Endometrial microvascular endothelial cells (primary cell): Measurements from ENCODE around the gene KATNAL2. TPM values are rescaled to one million over a fixed set of nuclear protein-coding genes. Genes with fewer than 3 reads are reported as not detected.

Experiments
- in situ Hi-C: cut with HindIII; loops from 2 replicates; pipeline ENCODE4 v1.10.0; 2017; ENCODE audit warnings: low sequenced_read_pairs, low pct_unique_long_range_greater_than_20kb; ENCODE audit errors: inconsistent ontology term
- total RNA-seq: library from RNA; depleted of rRNA; stranded (reverse); fragments of >200 nt; gene quantifications from one replicate; pipeline ENCODE4 v1.2.3, GENCODE V29; 2015; ENCODE audit errors: inconsistent ontology term

KATNAL2 gene
- total RNA-seq, 1 donor from 2014 or later: 7.3 TPM

DNA sequence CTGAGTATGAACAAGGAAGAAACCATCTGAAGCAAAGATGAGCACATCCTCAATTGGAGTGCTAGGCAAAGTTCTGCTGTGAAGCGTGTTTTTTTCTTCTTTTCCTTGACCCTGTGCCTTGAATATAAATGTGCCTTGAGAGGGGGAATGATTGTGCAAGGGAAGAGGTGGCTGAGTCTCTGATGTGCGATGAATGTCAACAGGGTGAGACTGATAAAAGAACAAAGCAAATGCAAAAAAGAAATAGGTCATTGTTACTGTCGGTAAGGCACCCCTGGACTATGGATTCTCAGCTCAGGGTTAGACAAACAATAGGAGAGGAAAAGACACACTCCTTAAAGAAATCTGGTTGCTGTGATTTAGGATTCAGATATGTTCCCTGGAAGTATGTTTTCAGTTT is 178.4 kb downstream of the KATNAL2 start:
- in situ Hi-C loops: no loop called here

DNA sequence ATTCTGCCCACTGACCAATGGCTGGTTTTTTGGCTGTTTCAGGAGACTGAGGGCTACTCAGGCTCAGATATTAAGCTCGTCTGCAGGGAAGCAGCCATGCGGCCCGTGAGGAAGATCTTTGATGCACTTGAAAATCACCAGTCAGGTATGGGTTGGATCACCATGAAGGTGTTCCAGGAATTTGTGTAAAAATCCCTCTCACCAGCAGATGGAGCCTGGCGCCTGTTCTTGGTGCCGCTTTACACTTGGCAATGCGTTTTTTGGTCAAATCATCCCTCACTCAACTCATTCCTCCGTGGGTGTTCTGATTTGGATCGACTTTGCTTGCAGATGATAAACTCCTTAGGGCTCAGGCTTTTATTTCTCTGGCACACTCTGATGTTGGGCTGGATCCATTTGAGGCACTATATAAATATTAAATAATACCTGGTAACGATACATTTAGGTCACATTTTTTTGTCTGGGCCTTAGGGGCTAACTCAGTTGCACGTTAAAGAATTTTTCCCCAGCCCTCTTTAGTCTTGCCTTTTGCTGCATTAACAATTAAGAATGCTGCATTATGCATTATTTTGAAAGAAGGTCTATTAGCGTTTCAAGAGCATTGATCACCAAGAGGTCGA is 182.9 kb downstream of the KATNAL2 start:
- in situ Hi-C loops: no loop called here

DNA sequence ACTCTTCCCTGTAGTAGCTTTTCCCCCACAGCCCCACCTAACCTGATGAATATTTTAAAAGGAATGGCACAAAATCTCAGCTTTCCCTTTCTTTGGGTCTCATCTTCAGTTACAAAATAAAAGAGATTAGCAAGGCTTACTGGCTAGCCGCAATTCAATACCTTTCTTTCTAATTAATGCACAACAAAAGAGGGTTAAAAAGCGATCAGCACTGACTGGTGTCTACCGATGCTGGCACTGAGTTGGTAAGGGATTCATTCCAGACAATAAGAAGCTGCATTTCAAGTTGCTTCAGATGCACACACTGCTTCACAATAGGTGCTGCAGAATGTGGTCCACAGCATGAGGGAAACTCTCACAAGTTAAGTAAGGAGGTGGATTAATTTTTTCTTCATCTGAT is 191.0 kb downstream of the KATNAL2 start:
- in situ Hi-C loops: no loop called here

DNA sequence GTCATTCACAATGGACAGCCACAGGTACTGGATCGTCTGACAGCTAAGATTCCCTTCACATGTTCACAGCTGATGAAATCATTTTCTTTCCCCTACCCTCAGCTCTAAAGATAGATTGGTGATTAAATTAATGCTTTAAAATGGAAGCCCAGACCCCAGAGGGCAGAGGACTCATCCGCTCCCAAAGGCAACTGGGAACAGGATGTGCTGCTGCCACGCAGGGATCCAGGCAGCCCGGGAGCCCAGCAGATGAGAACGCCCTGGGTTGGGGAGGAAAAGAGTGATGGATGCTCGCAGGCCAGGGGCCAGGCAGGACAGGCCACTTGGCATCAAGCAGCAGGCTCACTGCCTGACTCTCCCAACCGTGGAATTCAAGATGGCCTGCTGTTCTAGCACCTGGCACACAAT is 191.6 kb downstream of the KATNAL2 start:
- in situ Hi-C loops: no loop called here

DNA sequence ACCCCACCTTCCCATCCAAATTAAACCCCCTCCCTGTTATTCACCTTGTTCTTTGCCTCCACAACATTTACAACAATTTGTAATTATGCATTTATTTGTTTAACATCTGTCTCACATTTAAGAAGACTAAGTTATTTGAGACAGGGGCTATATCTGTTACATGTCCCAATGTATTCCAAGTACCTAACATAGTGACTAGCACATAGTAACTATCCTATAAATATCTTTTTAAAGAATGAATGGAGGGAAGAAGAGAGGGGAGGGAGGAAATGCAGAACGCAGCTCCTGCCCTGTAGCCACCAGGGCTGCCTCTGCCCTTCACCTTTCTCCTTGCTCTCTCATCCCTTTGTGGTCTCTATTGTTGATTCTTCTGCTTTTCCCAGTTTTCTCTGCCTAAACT is 192.3 kb downstream of the KATNAL2 start:
- in situ Hi-C loops: no loop called here

DNA sequence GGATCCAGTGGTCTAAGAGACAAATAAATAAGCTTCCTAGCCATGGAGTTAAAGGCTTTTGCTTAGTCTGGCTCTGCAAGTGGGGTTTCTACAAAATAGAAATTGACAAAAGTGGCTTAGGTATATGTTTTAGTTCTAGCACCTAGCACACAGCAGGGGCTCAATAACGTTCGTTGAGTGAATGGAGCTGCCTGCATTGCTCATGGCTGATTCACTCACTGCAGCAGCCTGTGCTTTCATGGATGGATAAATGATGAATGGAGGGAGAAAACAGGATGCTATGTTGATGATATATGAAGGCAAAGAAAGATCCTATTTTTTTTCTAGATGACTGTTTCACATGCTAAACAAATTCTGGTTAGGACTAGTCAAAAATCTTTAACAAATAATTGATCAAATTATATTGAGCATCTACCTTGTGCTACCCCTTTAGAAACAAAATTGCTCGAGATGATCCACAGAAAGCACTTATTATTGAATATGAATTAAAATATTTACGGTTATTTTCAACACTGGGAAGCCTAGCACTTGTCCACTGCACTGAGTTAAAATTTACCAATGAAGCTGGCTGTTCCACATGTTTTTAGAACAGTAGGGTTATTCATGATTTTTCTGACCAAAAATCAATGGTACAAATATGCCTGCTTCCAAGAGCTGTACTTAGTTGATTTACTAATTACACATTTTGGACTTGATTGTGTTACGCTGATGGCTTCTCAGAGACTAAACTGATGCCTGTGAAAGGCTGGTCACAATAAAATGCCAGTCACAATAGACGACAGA is 193.3 kb downstream of the KATNAL2 start:
- in situ Hi-C loops: no loop called here

DNA sequence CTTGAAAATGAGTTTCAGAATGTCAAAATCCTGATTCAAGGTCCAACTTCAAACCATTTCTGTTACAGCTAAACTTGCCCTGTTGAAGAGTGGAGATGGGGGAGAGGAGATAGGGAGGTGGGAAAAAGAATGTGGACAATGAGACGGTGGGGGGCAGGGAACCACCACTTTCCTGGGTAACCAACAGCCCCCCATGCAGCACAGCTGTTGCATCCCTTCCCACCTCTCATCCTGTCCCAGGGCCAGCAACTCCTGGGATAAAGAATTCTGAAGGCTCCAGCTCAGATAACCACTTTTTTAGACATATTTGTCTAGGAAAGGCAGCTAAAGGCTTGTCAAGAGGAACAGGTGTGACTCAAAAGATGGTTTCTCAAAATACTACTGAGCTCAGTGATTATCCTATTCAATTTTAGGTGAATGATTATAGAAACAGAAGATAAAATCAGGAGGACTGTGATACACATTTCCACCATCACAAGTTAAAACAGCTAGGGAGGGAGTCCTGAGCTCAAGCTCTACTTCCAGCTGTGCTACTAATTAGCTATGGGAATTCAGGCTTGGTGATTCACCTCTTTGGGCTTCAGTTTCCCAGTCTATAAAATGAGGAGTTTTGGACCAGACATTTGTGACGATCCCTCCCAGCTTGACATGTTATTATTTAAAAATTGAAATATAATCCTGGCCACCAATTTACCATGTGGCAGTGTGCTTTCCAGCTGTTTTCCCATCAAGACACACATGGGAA is 196.6 kb downstream of the KATNAL2 start:
- in situ Hi-C loops: no loop called here

DNA sequence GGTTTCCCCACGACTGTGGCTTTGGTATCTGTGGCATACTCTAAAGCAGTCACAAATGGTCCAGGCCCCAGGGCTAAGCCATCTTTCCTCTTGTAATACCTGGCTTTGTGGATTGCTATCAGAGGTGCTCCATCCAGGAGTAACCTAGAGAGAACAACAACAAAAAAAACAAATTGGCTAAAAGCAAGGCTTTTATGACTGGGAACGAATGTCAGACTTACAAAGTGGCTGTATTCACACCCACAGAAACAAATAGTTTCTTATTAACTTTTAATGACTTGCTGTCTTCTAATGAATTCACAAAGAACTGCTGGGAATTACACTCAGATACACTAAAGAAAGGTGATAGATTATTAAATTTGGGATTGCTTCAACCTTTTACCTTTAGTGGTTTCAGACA is 197.8 kb downstream of the KATNAL2 start:
- in situ Hi-C loops: no loop called here

DNA sequence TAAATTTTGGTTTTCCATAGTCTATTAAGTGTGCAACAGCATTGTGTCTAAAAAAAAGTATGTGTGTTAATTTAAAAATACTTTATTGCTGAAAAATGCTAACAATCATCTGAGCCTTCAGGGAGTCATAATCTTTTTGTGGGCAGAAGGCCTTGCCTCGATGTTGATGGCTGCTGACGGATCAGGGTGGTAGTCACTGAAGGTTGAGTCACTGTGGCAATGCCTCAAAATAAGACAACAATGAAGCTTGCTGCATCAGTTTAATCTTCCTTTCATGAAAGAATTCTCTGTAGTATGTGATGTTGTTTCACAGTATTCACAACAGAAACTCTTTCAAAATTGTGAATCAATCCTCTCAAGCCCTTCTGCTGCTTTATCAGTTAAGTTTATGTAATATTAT is 201.6 kb downstream of the KATNAL2 start:
- in situ Hi-C loops: no loop called here

DNA sequence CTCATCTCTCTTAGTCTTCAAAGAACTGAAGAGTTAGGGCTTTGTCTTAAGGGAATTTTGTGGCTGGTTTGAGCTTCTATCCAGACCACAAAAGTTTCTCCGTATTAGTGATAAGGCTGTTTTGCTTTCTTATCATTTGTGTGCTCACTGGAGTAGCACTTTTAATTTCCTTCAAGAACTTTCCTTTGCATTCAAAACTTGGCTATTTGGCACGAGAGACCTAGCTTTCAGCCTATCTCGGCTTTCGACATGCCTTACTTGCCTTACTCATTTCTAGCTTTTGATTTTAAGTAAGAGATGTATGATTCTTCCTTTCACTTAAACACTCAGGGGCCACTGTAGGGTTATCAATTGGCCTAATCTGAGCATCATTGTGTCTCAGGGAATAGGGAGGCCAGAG is 203.0 kb downstream of the KATNAL2 start:
- in situ Hi-C loops: no loop called here

DNA sequence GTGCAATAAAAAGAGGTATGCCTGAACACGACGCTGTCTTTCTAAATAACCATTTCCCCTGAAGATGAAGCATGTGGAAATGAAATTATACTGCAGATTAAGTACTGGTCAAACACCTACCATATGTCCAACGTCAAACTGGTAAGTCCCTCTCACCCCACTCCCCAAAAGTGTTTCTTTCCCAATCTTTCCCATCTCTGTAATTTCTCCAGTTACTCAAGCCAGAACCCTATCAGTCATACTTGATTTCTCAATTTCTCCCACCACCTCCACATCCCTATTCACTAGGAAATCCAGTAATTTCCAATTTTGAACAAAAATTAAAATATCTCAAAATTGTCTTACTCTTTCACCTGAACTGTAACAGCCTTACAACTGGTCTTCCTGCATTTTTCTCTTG is 203.7 kb downstream of the KATNAL2 start:
- in situ Hi-C loops: no loop called here

DNA sequence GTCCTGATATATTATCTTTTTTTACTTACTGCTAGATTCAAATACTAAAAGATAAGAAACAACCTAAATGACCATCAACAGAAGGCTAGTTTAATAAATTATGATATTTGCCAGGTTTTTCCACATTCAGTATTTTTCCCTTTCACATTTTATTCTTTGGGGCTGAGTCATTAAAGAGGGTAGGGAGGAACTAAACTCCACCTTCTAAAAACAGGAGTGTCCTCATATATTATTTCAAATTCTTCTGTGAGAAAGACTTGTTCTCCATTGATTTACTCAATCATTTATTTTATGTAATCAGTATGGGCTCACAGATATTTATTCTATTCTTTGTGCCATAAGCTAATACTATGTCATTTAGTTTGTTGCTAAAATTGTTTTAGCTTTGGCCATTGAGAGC is 223.9 kb downstream of the KATNAL2 start:
- in situ Hi-C loops: no loop called here

DNA sequence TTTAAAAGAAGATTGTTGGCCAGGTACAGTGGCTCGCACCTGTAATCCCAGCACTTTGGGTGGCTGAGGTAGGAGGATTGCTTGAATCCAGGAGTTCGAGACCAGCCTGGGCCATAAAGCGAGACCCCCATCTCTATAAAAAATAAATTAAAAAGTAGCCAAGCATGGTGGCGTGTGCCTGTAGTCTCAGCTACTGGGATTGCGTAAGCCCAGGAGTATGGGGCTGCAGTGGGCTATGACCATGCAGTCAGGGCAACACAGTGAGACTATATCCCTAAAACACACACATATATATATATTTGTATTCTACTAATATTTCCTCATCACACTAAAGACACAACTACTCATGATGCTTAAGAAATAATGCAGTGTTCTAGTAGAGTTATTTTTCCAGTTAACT is 225.8 kb downstream of the KATNAL2 start:
- in situ Hi-C loops: no loop called here

DNA sequence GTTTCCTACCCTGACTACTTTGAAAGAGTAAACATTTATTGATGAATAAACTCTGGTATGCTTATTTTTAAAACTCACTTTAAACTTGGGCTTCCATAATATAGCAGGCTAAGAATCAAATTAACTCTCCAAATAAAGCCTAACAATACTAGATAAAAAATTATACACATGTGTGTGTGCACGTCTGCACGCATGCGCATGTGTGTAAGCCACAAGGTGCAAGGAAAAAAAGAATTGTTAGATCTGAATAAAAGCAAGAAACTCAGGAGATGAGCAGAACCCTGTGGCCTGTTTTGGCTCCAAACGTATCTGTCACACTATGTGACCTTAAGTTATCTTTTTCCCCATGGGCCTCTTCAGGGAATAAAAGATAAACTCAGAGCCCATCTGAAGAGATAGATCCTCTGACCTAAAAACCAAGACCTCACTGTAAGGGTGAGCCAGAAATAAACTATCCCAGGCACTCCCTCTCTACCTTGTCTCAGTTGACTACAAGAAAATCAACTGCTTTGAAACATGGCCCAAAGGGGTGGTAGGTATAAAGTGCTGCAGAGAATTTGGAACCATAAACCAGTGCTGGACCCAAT is 226.6 kb downstream of the KATNAL2 start:
- in situ Hi-C loops: no loop called here

DNA sequence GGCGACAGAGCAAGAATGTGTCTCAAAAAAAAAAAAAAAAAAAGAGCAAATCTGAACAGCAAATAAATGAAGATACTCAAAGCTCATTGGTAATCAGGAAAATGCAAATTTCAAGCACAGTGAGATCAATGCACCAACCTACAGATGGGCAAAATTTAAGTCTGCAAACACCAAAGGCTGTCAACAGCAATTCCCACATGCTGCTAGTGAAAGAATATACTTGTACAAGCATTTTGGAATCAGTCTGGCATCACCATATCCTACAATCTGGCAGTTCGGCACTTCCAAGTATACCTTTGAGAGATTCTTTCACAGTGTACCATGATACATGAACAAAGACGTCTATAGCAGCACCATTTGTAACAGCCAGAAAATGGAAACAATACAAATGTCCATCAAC is 228.8 kb downstream of the KATNAL2 start:
- in situ Hi-C loops: no loop called here

DNA sequence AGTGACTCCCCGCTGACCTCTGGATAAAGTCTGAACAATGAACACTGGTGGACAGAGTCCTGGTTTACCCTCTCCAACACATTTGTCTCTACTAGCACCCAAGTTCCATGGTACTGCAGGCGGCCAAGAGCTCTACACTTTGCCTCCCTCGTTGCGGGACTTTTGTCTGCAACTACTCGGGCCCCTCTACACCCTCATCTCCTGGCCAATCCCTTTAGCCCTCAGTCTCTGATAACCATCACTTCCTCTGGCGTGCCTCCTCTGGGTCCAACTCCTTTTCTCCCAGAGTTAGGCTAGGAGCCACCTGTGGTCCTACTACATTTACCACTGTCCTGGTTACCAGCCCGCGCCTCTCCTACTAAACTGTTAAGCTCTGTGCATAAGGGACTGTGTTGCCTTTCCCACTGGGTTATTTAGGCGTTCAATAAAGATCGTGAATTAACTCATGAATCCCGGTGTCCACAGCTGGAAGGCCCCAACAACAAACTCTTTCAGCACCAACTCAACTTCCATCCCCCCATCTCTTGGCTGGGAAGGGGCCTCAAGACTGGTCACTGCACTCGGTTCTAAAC is 232.1 kb downstream of the KATNAL2 start:
- in situ Hi-C loops: no loop called here

DNA sequence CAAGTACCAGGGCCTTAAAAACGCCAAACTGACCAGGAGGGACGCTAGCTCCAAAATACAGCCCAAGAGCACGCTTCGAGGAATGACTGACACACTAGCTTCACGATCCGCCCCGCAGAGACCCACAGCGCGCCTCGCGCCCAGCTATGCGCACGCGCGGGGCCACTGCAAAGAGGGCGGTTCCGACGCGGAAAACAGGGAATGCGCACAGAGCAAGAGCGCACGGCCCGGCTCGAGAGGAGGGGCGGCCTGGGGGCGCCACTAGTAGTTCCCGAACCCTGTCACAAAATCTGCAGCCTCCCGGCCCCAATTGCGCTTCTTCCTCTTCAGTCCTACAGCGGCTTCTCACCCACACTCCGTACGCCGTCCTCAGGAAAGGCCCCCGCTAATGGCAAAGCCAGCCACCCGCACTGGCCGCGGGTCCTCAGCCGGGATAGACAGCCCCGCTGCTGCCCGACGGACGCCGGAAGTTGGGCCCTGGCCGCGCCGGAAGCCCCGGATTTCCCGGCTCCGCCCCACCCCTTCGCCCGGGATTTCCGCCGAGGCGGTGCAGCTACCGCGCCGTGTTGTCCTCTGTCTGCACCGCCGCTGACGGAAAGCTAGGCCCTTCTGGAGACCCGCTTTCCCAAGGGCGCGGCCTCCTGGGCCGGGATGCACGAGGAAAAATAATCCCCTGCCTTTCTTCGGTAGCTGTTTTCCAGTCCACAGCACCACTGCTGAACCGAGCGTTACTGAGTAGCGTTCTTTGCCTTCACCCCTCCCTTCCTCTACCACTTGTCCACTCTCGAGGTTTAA is 232.8 kb downstream of the KATNAL2 start, which contains the start of gene HDHD2:
HDHD2 (minus strand) TSS at position 472 of the 795 bp plus-strand sequence. CDS start 14,061 bp downstream, outside the sequence.
- in situ Hi-C loops: no loop called here

DNA sequence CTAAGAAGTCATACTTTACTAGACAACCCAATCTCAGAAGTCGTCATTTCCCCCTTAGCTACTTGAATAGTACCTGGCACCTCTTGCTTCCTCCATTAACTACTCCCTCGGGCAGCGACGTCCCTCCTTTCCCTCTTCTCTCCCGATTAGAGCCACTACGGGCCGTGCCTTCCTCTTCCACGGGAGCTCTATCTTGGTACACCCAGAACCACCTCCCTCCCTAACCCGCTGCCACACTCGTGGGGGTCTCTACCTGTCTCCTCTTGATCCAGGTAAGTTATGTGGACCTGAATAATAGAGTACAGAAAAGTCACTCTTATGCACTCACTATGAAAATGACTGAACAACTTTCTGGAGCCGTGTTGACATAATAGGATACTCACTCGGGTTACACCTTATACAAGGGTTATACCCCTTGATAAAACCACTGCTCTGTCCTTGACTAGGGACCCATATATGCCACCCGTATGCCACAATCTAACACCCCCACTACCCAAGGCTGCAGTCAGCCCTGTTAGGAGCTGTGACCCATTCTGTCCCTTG is 233.5 kb downstream of the KATNAL2 start:
- in situ Hi-C loops: no loop called here
